CMK (cell line): ENCODE data around the gene MEF2D.

Experiments
- DNase-seq: peaks from one replicate; pipeline ENCODE4 v3.0.0-alpha.2; 2010; ENCODE audit warnings: low read depth

The MEF2D gene

GRCh38 chr1:156499842-156500542 lies 583 bp downstream of the MEF2D start:
- DNase-seq, result no peak

DNA sequence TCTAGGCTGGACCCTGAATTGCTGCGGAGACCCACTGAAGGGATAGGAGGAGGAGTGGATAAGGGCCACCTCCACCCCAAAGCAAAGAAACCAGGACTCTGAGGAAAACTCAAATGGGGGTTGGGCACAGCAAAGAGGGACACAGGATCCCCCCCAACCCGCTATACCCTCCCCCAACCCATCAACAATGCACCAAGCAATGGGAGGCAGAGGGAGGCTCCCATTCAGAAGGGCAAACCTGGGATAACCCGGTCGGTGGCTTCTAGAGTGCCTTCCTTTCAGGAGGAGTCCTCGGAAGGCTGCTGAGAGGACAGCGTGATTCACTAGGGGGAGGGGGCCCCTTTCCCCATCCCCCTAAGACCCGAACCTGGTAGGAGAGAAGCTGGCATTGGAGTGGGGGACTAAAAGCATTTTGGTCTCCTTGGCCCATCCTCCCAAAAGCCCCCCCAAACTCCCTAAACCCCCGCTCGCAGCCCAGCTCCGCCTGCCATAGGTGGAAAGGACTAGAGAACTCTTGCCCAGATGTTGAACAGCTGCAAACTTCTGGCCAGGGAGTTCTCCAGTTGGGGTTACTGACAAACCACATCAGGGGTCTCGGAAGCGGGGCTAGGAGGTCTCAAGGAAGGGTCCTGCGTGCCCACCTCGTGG lies 1.3 kb downstream of the MEF2D start:
- DNase-seq, result no peak

- DNase-seq, result no peak
Observed at GRCh38 chr1:156498432-156499193, 2.0 kb downstream of the MEF2D start.

GRCh38 chr1:156497743-156498431 lies 2.7 kb downstream of the MEF2D start:
- DNase-seq, result no peak

- DNase-seq, result no peak
Observed at GRCh38 chr1:156497078-156497742, 3.4 kb downstream of the MEF2D start.

- DNase-seq, result no peak
Observed at GRCh38 chr1:156496211-156496761, 4.3 kb downstream of the MEF2D start.

GRCh38 chr1:156495401-156496140 lies 5.0 kb downstream of the MEF2D start:
- no peak for DNase-seq

- DNase-seq, result no peak
Observed at GRCh38 chr1:156494309-156494895, 6.2 kb downstream of the MEF2D start.

GRCh38 chr1:156493742-156494141 lies 6.8 kb downstream of the MEF2D start:
- no peak for DNase-seq

GRCh38 chr1:156493154-156493631 lies 7.4 kb downstream of the MEF2D start:
- DNase-seq, result no peak

DNA sequence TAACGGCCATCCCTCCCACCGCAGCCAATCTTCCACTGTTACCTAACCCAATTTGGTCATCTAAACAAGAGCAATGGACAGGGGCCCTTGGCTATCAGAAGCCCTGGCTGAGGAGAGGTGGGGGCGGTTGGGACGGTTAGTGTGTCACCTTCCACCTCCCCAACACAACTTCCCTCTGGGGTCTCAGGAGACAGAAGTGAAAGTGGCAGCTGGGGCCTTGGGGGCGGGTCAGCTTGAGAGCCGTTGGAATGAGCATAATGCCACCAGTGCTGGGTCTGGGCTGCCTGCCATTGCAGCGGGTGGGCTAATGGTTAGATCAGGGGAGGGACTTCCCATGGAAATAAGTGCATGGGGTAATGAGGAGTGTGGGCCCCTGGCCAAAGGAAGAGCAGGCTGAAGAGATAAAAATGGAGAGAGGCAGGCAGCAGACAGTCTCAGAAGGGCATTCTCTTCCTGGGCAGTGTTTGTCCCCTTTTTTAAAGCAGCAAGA lies 7.9 kb downstream of the MEF2D start:
- DNase-seq, result no peak

- DNase-seq, result no peak
Observed at GRCh38 chr1:156492013-156492590, 8.5 kb downstream of the MEF2D start.

DNA sequence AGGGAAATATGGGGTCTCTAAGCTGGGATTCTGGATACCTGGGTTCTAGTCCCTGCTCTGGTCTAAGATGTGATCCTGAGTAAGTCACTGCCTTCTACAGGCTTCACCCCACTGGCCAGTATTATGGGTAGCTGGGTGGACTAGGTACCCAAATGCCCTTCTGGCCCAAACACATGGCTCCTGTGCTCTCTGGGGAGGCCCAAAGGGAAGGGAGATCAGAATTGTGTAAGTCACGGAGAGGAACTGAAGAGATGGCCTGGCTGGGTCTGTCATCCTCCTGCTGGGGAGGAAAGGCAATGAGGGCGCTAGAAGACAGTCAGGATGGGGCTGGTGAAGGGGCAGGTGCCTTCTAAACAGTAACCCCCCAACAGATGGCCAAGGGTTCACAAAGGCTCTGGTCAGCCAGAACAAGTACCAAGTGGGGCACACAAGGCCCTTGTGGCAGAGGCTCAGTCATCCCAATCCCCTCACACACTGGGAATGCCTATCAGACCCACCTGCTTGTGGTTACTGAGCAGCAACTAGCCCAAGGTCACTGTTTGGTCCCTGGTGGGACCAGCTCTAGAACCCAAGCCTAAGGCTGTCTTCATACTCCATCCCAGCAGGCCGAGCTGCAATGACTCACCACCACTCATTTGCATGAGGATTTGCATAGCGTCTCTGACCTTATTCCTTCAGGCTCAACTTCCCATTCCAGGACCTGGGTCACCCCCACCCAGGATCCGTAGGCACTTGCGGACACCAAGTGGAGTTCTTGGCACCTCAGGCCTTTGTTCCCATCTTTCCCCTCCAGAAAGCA lies 9.2 kb downstream of the MEF2D start:
- DNase-seq, result no peak

- DNase-seq, result no peak
Observed at GRCh38 chr1:156490401-156491032, 10.1 kb downstream of the MEF2D start.

GRCh38 chr1:156489935-156490293 lies 10.7 kb downstream of the MEF2D start:
- no peak for DNase-seq

DNA sequence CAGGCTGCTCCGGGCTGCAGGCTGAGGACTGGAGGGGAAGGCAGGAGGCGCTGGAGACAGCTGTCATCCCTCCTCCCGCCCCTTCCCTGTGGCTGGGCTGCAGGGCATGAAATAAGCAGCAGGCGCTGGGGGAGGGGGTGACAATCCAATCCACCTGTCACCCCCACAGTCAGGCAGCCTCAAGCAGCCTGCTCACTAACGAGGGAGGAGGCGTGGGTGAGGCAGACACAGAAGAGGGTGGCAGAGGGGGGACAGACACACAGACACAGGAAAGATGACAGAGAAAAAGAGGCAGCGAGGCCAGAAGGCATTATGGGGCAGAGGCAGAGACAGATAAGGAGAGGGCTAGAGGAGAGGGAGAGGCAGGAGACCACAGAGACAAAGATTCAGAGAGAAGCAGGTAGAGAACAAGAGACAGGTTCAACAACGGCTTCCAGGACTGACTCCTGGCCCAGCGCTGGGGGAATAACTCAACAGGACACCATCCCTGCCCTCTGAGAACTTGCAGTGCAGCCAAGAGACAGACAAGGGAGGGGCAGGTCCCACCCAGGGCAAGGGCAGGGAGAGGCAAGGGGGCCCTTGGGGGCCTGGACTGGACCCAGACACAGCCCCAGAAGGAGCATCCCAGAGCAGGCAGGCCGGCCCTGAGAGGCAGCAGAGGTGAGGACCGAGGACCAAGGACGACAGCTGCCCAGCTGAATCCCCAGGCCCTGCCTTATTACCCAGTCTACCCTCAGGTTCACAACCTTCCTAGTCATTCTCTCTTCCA lies 11.2 kb downstream of the MEF2D start:
- DNase-seq, result no peak

DNA sequence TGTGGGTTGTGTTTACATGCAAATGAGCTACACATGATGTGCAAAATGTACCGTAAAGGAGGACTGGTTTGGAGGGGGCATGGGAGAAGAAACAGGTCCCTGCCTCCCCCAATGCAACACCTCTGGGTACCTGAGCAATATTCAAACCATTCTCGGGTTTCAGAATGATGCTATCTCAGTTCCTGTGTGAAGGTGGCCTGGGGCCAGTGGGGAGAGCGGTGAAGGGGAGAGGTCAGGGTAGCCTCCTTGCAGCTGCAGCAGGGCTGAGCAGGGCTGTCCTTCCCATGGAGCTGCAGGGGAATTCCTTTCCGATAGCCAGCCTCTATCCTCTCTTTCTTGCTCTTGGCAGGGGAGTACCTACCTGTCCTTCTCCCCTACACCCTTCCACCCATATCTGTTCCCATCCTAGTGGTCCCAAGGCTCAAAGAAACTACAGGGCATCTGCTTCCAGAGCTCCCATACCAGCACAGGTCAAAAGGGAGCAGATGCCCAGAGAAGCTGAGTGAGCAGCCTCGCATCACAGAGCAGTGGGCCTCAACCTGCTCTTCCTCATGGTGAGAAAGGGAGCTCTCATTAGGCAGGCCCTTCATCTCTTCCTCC lies 11.9 kb downstream of the MEF2D start:
- DNase-seq, result no peak
